SK-N-SH (cell line): ENCODE results near the gene DDIAS. TPM values are rescaled to one million over a fixed set of nuclear protein-coding genes. Genes with fewer than 3 reads are reported as not detected.
"Not testable (repeated sequence)": the region's sequence is repeated elsewhere in the genome, so short reads cannot be mapped to it uniquely, and the experiment has no call there.

Experiments
- CTCF ChIA-PET: fragments of 300-600, 350-600 bp; formaldehyde crosslinking; extraction: SDS; loops from one replicate; lab custom pipeline; 2021; lab: Yijun Ruan, JAX
- POLR2A ChIA-PET: fragments of 350-600 bp; sonication (Branson Sonifier 250); formaldehyde crosslinking; extraction: SDS; loops from one replicate; lab custom pipeline; 2020; ENCODE audit warnings: antibody characterized with exemption, inconsistent platforms; lab: Yijun Ruan, JAX
- DNase-seq: peaks from one replicate; pipeline ENCODE4 v3.0.0; 2012
- H2AFZ ChIP-seq: fragments of 200-600 bp; sonication (generic); 2 replicates; pipeline ENCODE4 v1.8.1; 2016; ENCODE audit warnings: antibody characterized with exemption, mild to moderate bottlenecking, low read depth
- H3F3A ChIP-seq: fragments of 200-600 bp; sonication (generic); replicated peaks from 2 replicates; pipeline ENCODE3; 2016; ENCODE audit warnings: antibody characterized with exemption, mild to moderate bottlenecking; ENCODE audit not compliant: insufficient read depth
- H3K27ac ChIP-seq, 2 experiments: fragments of 200-500 bp in 1 of 2; fragments of 200-600 bp in 1 of 2; sonication (Bioruptor generic) in 1 of 2; sonication (generic), shearing (Covaris generic) in 1 of 2; 2 replicates each; pipeline versions ENCODE4 v1.5.1 to v1.6.1; 2014 to 2016; ENCODE audit warnings: low read depth in 2 of 2, inconsistent platforms in 1 of 2, low read length in 1 of 2, mild to moderate bottlenecking in 1 of 2, mixed read lengths in 1 of 2
- H3K27me3 ChIP-seq: fragments of 200-600 bp; sonication (generic), shearing (Covaris generic); 2 replicates; pipeline ENCODE4 v1.6.1; 2016; ENCODE audit warnings: mixed run types; ENCODE audit not compliant: insufficient read depth
- H3K36me3 ChIP-seq, 2 experiments: fragments of 200-500 bp in 1 of 2; fragments of 200-600 bp in 1 of 2; sonication (Bioruptor generic) in 1 of 2; sonication (generic) in 1 of 2; replicated peaks in 1 of 2; 2 replicates each; pipeline versions ENCODE3 to v1.5.1; 2014 to 2016; ENCODE audit warnings: low read length in 1 of 2, mild to moderate bottlenecking in 1 of 2; ENCODE audit not compliant: insufficient read depth in 2 of 2, control insufficient read depth in 1 of 2
- H3K4me1 ChIP-seq, 2 experiments: fragments of 200-500 bp in 1 of 2; fragments of 200-600 bp in 1 of 2; sonication (Bioruptor generic) in 1 of 2; sonication (generic), shearing (Covaris generic) in 1 of 2; 2 replicates each; pipeline versions ENCODE4 v1.5.1 to v1.6.1; 2014 to 2016; ENCODE audit warnings: low read depth in 1 of 2, low read length in 1 of 2, mixed run types in 1 of 2; ENCODE audit not compliant: insufficient read depth in 2 of 2, control insufficient read depth in 1 of 2
- H3K4me2 ChIP-seq: fragments of 200-600 bp; sonication (generic), shearing (Covaris generic); 2 replicates; pipeline ENCODE4 v1.6.1; 2017; ENCODE audit warnings: mixed run types
- H3K4me3 ChIP-seq, 2 experiments: fragments of 200-500 bp in 1 of 2; fragments of 200-600 bp in 1 of 2; sonication (Bioruptor generic) in 1 of 2; sonication (generic), shearing (Covaris generic) in 1 of 2; 2 replicates each; pipeline versions ENCODE4 v1.5.1 to v1.8.1; 2014 to 2016; ENCODE audit warnings: low read depth in 2 of 2, inconsistent platforms in 1 of 2, low read length in 1 of 2, mild to moderate bottlenecking in 1 of 2, mixed read lengths in 1 of 2, moderate library complexity in 1 of 2
- H3K79me2 ChIP-seq: fragments of 200-600 bp; sonication (generic); 2 replicates; pipeline ENCODE4 v1.8.1; 2017; ENCODE audit warnings: mild to moderate bottlenecking; ENCODE audit not compliant: insufficient read depth
- H3K9ac ChIP-seq: fragments of 200-600 bp; sonication (generic); 2 replicates; pipeline ENCODE4 v1.6.1; 2017; ENCODE audit warnings: mixed run types
- H3K9me2 ChIP-seq: fragments of 200-600 bp; sonication (generic); 2 replicates; pipeline ENCODE4 v1.6.1; 2017; ENCODE audit warnings: mixed run types
- H3K9me3 ChIP-seq: fragments of 200-600 bp; sonication (generic); 2 replicates; pipeline ENCODE4 v1.6.1; 2017; ENCODE audit warnings: mixed run types, mild to moderate bottlenecking, moderate library complexity
- H4K20me1 ChIP-seq: fragments of 200-600 bp; sonication (generic); 2 replicates; pipeline ENCODE4 v1.6.1; 2017; ENCODE audit warnings: mild to moderate bottlenecking, mixed run types; ENCODE audit not compliant: insufficient read depth
- CHD2 ChIP-seq: fragments of 150-350 bp; IDR thresholded peaks from 2 replicates; pipeline ENCODE4 v1.6.1; 2018; ENCODE audit warnings: low read length; ENCODE audit not compliant: partially characterized antibody
- EZH2phosphoT487 ChIP-seq: fragments of 200-600 bp; sonication (generic); IDR thresholded peaks from 2 replicates; pipeline ENCODE4 v1.6.1; 2017; ENCODE audit warnings: low read depth, mixed run types, mild to moderate bottlenecking, antibody characterized with exemption, moderate library complexity, borderline replicate concordance
- FOXJ3 ChIP-seq: sonication (generic); formaldehyde crosslinking; IDR thresholded peaks from 2 replicates; pipeline ENCODE4 v1.5.1; 2020; ENCODE audit warnings: mild to moderate bottlenecking, missing genetic modification reagents
- MAX ChIP-seq: IDR thresholded peaks from 2 replicates; pipeline ENCODE4 v1.4.0; 2012; ENCODE audit warnings: low read depth
- MEF2A ChIP-seq: IDR thresholded peaks from 2 replicates; pipeline ENCODE4 v1.4.0; 2012; ENCODE audit warnings: low read depth, borderline replicate concordance
- MXI1 ChIP-seq: IDR thresholded peaks from 2 replicates; pipeline ENCODE4 v1.6.1; 2012; ENCODE audit warnings: mild to moderate bottlenecking, low read depth, low read length, improper control_type of control experiment
- RAD21 ChIP-seq: IDR thresholded peaks from 2 replicates; pipeline ENCODE4 v1.6.1; 2012; ENCODE audit warnings: mild to moderate bottlenecking, low read length
- REST ChIP-seq: IDR thresholded peaks from 2 replicates; pipeline ENCODE4 v1.6.1; 2012; ENCODE audit warnings: mild to moderate bottlenecking, low read depth, low read length, moderate library complexity
- RFX5 ChIP-seq: IDR thresholded peaks from 2 replicates; pipeline ENCODE4 v1.6.1; 2012; ENCODE audit warnings: mild to moderate bottlenecking, improper control_type of control experiment, low read length
- TCF12 ChIP-seq: IDR thresholded peaks from 2 replicates; pipeline ENCODE4 v1.4.0; 2012
- TEAD4 ChIP-seq: IDR thresholded peaks from 2 replicates; pipeline ENCODE4 v1.4.0; 2012; ENCODE audit warnings: mild to moderate bottlenecking, borderline replicate concordance; ENCODE audit not compliant: insufficient read depth
- USF1 ChIP-seq: IDR thresholded peaks from 2 replicates; pipeline ENCODE4 v1.4.0; 2012; ENCODE audit warnings: low read depth, borderline replicate concordance
- ZBTB33 ChIP-seq: IDR thresholded peaks from 2 replicates; pipeline ENCODE4 v1.4.0; 2012; ENCODE audit warnings: low read depth, borderline replicate concordance
- WGBS: methylation state at CpG from one replicate; pipeline ENCODE4 v1.1.6; 2017; ENCODE audit warnings: low lambda C conversion rate; 5-methylcytosine and 5-hydroxymethylcytosine counted together
- polyA plus RNA-seq, 3 experiments: library from polyadenylated mRNA; depleted of rRNA; stranded (reverse); fragments of >200 nt; gene quantifications; 2 replicates each; pipeline ENCODE4 v1.2.3, GENCODE V29; 2012

The DDIAS gene
- polyA plus RNA-seq, 1 of the 3 experiments (the other 2 are of a cell fraction) = 4.4 TPM

GRCh38 chr11:82959987-82960778, 58.6 kb downstream of the DDIAS start:
- ChIA-PET POLR2A (no interaction called here), CTCF (interaction anchor here (0.9 to 1.5 kb wide), 2 partner anchors 14 to 33 kb away, joined by 3 to 4 read pairs; no protein-coding TSS in a partner anchor)
- no peaks in the 10 kb centered on the region for H3K27me3 ChIP-seq
- no peak overlapping the region for H2AFZ ChIP-seq
- no peak for TF ChIP-seq MXI1
- no peak for TF ChIP-seq USF1
- no peak for TF ChIP-seq RFX5
- no peaks in the 10 kb centered on the region; a peak in 1 of 4 replicates for H3K4me1 ChIP-seq
- H3K9me2 ChIP-seq = no peaks in the 10 kb centered on the region
- H3K4me2 ChIP-seq = no peak overlapping the region
- no peak overlapping the region for H3K27ac ChIP-seq
- 78% methylated on average over 5 of the region's 5 CpGs for WGBS
- no peak for DNase-seq
- H4K20me1 ChIP-seq = no peaks in the 10 kb centered on the region
- H3K4me3 ChIP-seq = no peak overlapping the region
- H3K79me2 ChIP-seq = no peaks in the 10 kb centered on the region
- no peaks in the 10 kb centered on the region for H3K36me3 ChIP-seq
- no peaks in the 10 kb centered on the region for H3K9me3 ChIP-seq
- H3K9ac ChIP-seq = no peak overlapping the region
- no peaks in the 10 kb centered on the region for H3F3A ChIP-seq

- no peaks in the 10 kb centered on the region for H3K79me2 ChIP-seq
- no peak for TF ChIP-seq RFX5
- TF ChIP-seq ZBTB33 = no peak
- TF ChIP-seq MAX = no peak
- TF ChIP-seq CHD2 = no peak
- no peak for TF ChIP-seq USF1
- no peak for TF ChIP-seq MEF2A
- no peak for TF ChIP-seq EZH2phosphoT487
- no peak for TF ChIP-seq RAD21
- TF ChIP-seq REST = no peak
- TF ChIP-seq TEAD4 = no peak
- TF ChIP-seq TCF12 = no peak
- TF ChIP-seq FOXJ3 (CRISPR knock-in tag) = no peak
- no peaks in the 10 kb centered on the region for H3F3A ChIP-seq
- POLR2A ChIA-PET = interaction anchor here (1.2 kb wide), 1 partner anchor 11 kb away, joined by 3 read pairs; no protein-coding TSS in a partner anchor
- H3K27me3 ChIP-seq = no peaks in the 10 kb centered on the region
- H3K4me1 ChIP-seq = no peaks in the 10 kb centered on the region; a peak in 1 of 4 replicates
- no peak overlapping the region for H2AFZ ChIP-seq
- DNase-seq = no peak
- H4K20me1 ChIP-seq = no peaks in the 10 kb centered on the region
- no peak overlapping the region for H3K4me2 ChIP-seq
- no peak overlapping the region for H3K9ac ChIP-seq
- H3K9me3 ChIP-seq = no peaks in the 10 kb centered on the region
- no peak overlapping the region for H3K27ac ChIP-seq
- no peak overlapping the region for H3K4me3 ChIP-seq
- no peaks in the 10 kb centered on the region for H3K36me3 ChIP-seq
- WGBS = 78% methylated on average over 2 of the region's 2 CpGs
- CTCF ChIA-PET = interaction anchor here (0.9 to 1.5 kb wide), 2 partner anchors 15 to 34 kb away, joined by 3 to 4 read pairs; no protein-coding TSS in a partner anchor
- no peaks in the 10 kb centered on the region for H3K9me2 ChIP-seq
Measured at GRCh38 chr11:82960779-82961143, 59.2 kb downstream of the DDIAS start.

GRCh38 chr11:82962021-82962420, 60.5 kb downstream of the DDIAS start:
- H3K9ac ChIP-seq, H3K4me3 ChIP-seq, H3K4me2 ChIP-seq, H3K4me1 ChIP-seq, H3K27me3 ChIP-seq, H3K27ac ChIP-seq, H3K9me3 ChIP-seq, H3F3A ChIP-seq, DNase-seq, H3K79me2 ChIP-seq, H2AFZ ChIP-seq, H3K9me2 ChIP-seq, H3K36me3 ChIP-seq, CTCF ChIA-PET, H4K20me1 ChIP-seq: not testable (repeated sequence)
- POLR2A ChIA-PET = interaction anchor here (1.2 kb wide), 1 partner anchor 10 kb away, joined by 3 read pairs; no protein-coding TSS in a partner anchor
